Keratinocyte (primary cell): ENCODE measurements around the gene WDR91. TPM values are rescaled to one million over a fixed set of nuclear protein-coding genes. Genes with fewer than 3 reads are reported as not detected.

ENCODE experiments used
- DNase-seq: peaks from one replicate; pipeline ENCODE4 v3.0.0-alpha.2; 2011; ENCODE audit warnings: low read depth, missing footprints, low spot score
- FAIRE-seq: peaks from 2 replicates; lab custom pipeline; 2011; peaks lifted over from hg19 to GRCh38; lab: Jason Lieb, UNC
- H2AFZ ChIP-seq: 2 replicates; pipeline ENCODE4 v1.6.0; 2012; ENCODE audit warnings: low read length, control low read depth, inconsistent platforms; ENCODE audit not compliant: control insufficient read depth
- H3K27ac ChIP-seq: 2 replicates; pipeline ENCODE4 v1.5.1; 2011; ENCODE audit warnings: low read length; ENCODE audit not compliant: control insufficient read depth, insufficient read depth
- H3K27me3 ChIP-seq: 3 replicates; pipeline ENCODE4 v1.6.0; 2011; ENCODE audit warnings: low read length; ENCODE audit not compliant: control insufficient read depth, insufficient read depth; ENCODE audit errors: extremely low read depth
- H3K36me3 ChIP-seq, 2 experiments: 2 replicates in 1 of 2; 3 replicates in 1 of 2; pipeline ENCODE4 v1.5.1; 2011; ENCODE audit warnings: low read length in 2 of 2, mild to moderate bottlenecking in 1 of 2; ENCODE audit not compliant: control insufficient read depth in 2 of 2, insufficient read depth in 2 of 2; ENCODE audit errors: extremely low read depth in 1 of 2
- H3K4me1 ChIP-seq: 3 replicates; pipeline ENCODE4 v1.5.1; 2011; ENCODE audit warnings: low read length; ENCODE audit not compliant: control insufficient read depth, insufficient read depth; ENCODE audit errors: extremely low read depth
- H3K4me2 ChIP-seq: 3 replicates; pipeline ENCODE4 v1.6.0; 2011; ENCODE audit warnings: low read depth, low read length; ENCODE audit not compliant: control insufficient read depth, insufficient read depth; ENCODE audit errors: extremely low read depth
- H3K4me3 ChIP-seq, 3 experiments: fragments of 200-600 bp in 1 of 3; sonication (generic) in 1 of 3; 2 replicates in 2 of 3; 3 replicates in 1 of 3; pipeline ENCODE4 v1.5.1; 2011 to 2016; ENCODE audit warnings: low read length in 3 of 3, mild to moderate bottlenecking in 3 of 3, control low read depth in 2 of 3, inconsistent platforms in 1 of 3, low read depth in 1 of 3, mixed read lengths in 1 of 3, mixed run types in 1 of 3, moderate library complexity in 1 of 3; ENCODE audit not compliant: control insufficient read depth in 2 of 3, insufficient read depth in 2 of 3; ENCODE audit errors: extremely low read depth in 1 of 3
- H3K79me2 ChIP-seq: 2 replicates; pipeline ENCODE4 v1.6.0; 2012; ENCODE audit warnings: low read length; ENCODE audit not compliant: control insufficient read depth, insufficient read depth
- H3K9ac ChIP-seq: 3 replicates; pipeline ENCODE4 v1.6.0; 2011; ENCODE audit warnings: low read length; ENCODE audit not compliant: control insufficient read depth, insufficient read depth; ENCODE audit errors: extremely low read depth
- H3K9me1 ChIP-seq: 3 replicates; pipeline ENCODE4 v1.6.0; 2011; ENCODE audit warnings: low read length; ENCODE audit not compliant: control insufficient read depth, insufficient read depth; ENCODE audit errors: extremely low read depth
- H3K9me3 ChIP-seq: 2 replicates; pipeline ENCODE4 v1.5.1; 2012; ENCODE audit warnings: low read depth, low read length; ENCODE audit not compliant: control insufficient read depth
- H4K20me1 ChIP-seq: 3 replicates; pipeline ENCODE4 v1.6.0; 2011; ENCODE audit warnings: low read length; ENCODE audit not compliant: control insufficient read depth, insufficient read depth; ENCODE audit errors: extremely low read depth
- EZH2 ChIP-seq: IDR thresholded peaks from one replicate; pipeline ENCODE4 v1.6.1; 2012; ENCODE audit warnings: inconsistent platforms, mild to moderate bottlenecking, low read length, moderate library complexity
- dilution Hi-C: fragments of 300-500 bp; cut with MboI; formaldehyde crosslinking; loops from one replicate; pipeline ENCODE4 v1.7.0; 2020; ENCODE audit warnings: low sequenced_read_pairs; ENCODE audit not compliant: extremely low pct_ligation_motif_present
- polyA plus RNA-seq, 5 experiments: library from polyadenylated mRNA; depleted of rRNA in 3 of 5; stranded (reverse) in 3 of 5; stranded (forward) in 1 of 5; unstranded in 1 of 5; fragments of >200 nt; gene quantifications; 1 replicate in 1 of 5; 2 replicates in 3 of 5; 3 replicates in 1 of 5; pipeline versions ENCODE4 v1.2.1 to v1.2.3, GENCODE V29; 2011 to 2012; ENCODE audit warnings: missing spikeins in 2 of 5, low read depth in 1 of 5, low replicate concordance in 1 of 5
- TF ChIP-seq, protein P1 (sequence below), 3 experiments: IDR thresholded peaks in 1 of 3; conservative IDR thresholded peaks in 1 of 3; optimal IDR thresholded peaks in 1 of 3; 2 replicates in 2 of 3; 3 replicates in 1 of 3; pipeline versions ENCODE3 to v1.5.1; 2011; ENCODE audit warnings: low read length in 3 of 3, mild to moderate bottlenecking in 3 of 3, moderate library complexity in 2 of 3, control low read depth in 1 of 3, inconsistent platforms in 1 of 3; ENCODE audit not compliant: insufficient read depth in 2 of 3; ENCODE audit errors: extremely low read depth in 1 of 3

WDR91 gene
- polyA plus RNA-seq, 1 donor (not counting 4 experiments of a cell fraction or from before 2014, with no cell fraction given) = 22.5 TPM

DNA sequence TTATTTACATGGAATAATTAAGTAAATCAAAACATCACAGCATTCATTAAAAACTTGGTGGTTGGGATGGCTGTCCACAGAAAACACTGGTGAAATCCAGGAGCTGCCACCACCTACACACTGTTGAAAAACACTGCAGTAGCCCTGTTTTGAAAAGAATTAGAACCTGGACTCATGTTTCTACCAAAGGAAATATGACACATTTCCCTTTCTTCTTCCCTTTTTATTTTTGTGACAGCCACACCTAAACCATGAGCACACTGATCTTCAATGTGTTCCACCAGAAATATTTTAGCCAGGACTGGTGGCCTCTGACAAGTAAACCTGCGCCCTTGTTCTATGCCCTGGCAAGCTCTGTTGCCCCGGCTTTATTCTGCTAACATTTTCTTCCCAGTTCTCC is 60.2 kb downstream of the WDR91 start:
- TF ChIP-seq, protein P1, sequence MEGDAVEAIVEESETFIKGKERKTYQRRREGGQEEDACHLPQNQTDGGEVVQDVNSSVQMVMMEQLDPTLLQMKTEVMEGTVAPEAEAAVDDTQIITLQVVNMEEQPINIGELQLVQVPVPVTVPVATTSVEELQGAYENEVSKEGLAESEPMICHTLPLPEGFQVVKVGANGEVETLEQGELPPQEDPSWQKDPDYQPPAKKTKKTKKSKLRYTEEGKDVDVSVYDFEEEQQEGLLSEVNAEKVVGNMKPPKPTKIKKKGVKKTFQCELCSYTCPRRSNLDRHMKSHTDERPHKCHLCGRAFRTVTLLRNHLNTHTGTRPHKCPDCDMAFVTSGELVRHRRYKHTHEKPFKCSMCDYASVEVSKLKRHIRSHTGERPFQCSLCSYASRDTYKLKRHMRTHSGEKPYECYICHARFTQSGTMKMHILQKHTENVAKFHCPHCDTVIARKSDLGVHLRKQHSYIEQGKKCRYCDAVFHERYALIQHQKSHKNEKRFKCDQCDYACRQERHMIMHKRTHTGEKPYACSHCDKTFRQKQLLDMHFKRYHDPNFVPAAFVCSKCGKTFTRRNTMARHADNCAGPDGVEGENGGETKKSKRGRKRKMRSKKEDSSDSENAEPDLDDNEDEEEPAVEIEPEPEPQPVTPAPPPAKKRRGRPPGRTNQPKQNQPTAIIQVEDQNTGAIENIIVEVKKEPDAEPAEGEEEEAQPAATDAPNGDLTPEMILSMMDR (optimal IDR thresholded peaks at IDR 0.05 in 1 of 3, IDR thresholded peaks at IDR 0.05 in 1 of 3, conservative IDR thresholded peaks at IDR 0.05 in 1 of 3; ENCODE audit: extremely low read depth in 1 of 3, insufficient read depth in 2 of 3, low read length in 3 of 3) = no peak
- no peak for TF ChIP-seq EZH2
- Histone ChIP-seq H3K27me3 (no peaks in the 10 kb centered on the region), H3K4me3 (no peak overlapping the region)

GRCh38 chr7:135150072-135150782 is 61.1 kb downstream of the WDR91 start:
- Histone ChIP-seq H3K27me3 (no peaks in the 10 kb centered on the region), H3K36me3 (no peaks in the 10 kb centered on the region), H3K9ac (no peak overlapping the region), H3K9me1 (no peaks in the 10 kb centered on the region), H4K20me1 (no peaks in the 10 kb centered on the region), H3K4me1 (no peaks in the 10 kb centered on the region), H3K79me2 (no peaks in the 10 kb centered on the region), H2AFZ (no peak overlapping the region), H3K9me3 (no peaks in the 10 kb centered on the region), H3K4me2 (no peak overlapping the region), H3K4me3 (no peak overlapping the region), H3K27ac (no peak overlapping the region)
- dilution Hi-C loops = loop anchor here (25.0 kb wide), 1 partner anchor 163 kb away; the partner anchor contains the start of gene AGBL3
- FAIRE-seq (no peak), DNase-seq (no peak)
- TF ChIP-seq, protein P1 (optimal IDR thresholded peaks at IDR 0.05 in 1 of 3, IDR thresholded peaks at IDR 0.05 in 1 of 3, conservative IDR thresholded peaks at IDR 0.05 in 1 of 3; ENCODE audit: extremely low read depth in 1 of 3, insufficient read depth in 2 of 3, low read length in 3 of 3) = no peak
- no peak for TF ChIP-seq EZH2

More for the DNA sequence above, 60.2 kb downstream of the WDR91 start:
- Histone ChIP-seq H3K27ac (no peak overlapping the region), H4K20me1 (no peaks in the 10 kb centered on the region), H3K36me3 (no peaks in the 10 kb centered on the region), H3K9ac (no peak overlapping the region), H3K9me1 (no peaks in the 10 kb centered on the region), H3K79me2 (no peaks in the 10 kb centered on the region), H2AFZ (no peak overlapping the region), H3K9me3 (no peaks in the 10 kb centered on the region), H3K4me2 (no peak overlapping the region), H3K4me1 (no peaks in the 10 kb centered on the region)
- DNase-seq (no peak), FAIRE-seq (no peak)
- dilution Hi-C loops = loop anchor here (25.0 kb wide), 1 partner anchor 164 kb away; the partner anchor contains the start of gene AGBL3
